ENCODE data around the gene BRD1. TPM values are rescaled to one million over a fixed set of nuclear protein-coding genes. Genes with fewer than 3 reads are reported as not detected.
A peak's percentile ranks its signal among the peaks of the same experiment; 100 is the strongest.

BRD1 gene
- total and polyA plus RNA-seq, 9 of the 15 experiments (the other 6 are each of a cell fraction or from before 2014, with no cell fraction given), result 0.42 to 17.6 (median 5.5) TPM

GRCh38 chr22:49807780-49808708 is 19.6 kb downstream of the BRD1 start (continued):
- TF ChIP-seq ZNF609 (CRISPR knock-in tag; IDR thresholded peaks at IDR 0.05; ENCODE audit: borderline replicate concordance), result no peak
- TF ChIP-seq HDAC1 (IDR thresholded peaks at IDR 0.05), result peak in 1 of 2 experiments; percentile 72; a peak in 2 of 4 replicates
- TF ChIP-seq RNF219 (CRISPR knock-in tag; IDR thresholded peaks at IDR 0.05), result no peak
- no peak; the same call in none of the 2 replicates for TF ChIP-seq MYC (IDR thresholded peaks at IDR 0.05; ENCODE audit: low read depth, low read length)
- no peak for TF ChIP-seq MYC (CRISPR knock-in tag; IDR thresholded peaks at IDR 0.05; ENCODE audit: borderline replicate concordance, low read depth)
- TF ChIP-seq TCF7 (IDR thresholded peaks at IDR 0.05; ENCODE audit: borderline replicate concordance), result no peak
- no peak for TF ChIP-seq CHD4 (IDR thresholded peaks at IDR 0.05; ENCODE audit: insufficient read depth, insufficient replicate concordance, low read depth, low read length, poor library complexity, severe bottlenecking)
- no peak for TF ChIP-seq U2AF2 (optimal IDR thresholded peaks at IDR 0.05; ENCODE audit: low read depth, low read length)
- TF ChIP-seq HDGF (IDR thresholded peaks at IDR 0.05), result no peak
- TF ChIP-seq MCM3 (IDR thresholded peaks at IDR 0.05), result no peak
- peak; percentile 66; the same call in 1 of the 2 replicates for TF ChIP-seq ETV5 (CRISPR knock-in tag; IDR thresholded peaks at IDR 0.05; ENCODE audit: low read depth)
- no peak for TF ChIP-seq ZNF445 (CRISPR knock-in tag; IDR thresholded peaks at IDR 0.05; ENCODE audit: low read depth)
- TF ChIP-seq OTX1 (CRISPR knock-in tag; IDR thresholded peaks at IDR 0.05), result no peak
- no peak for TF ChIP-seq GTF2B (IDR thresholded peaks at IDR 0.05; ENCODE audit: extremely low read depth, insufficient read length)
- no peak for TF ChIP-seq BMI1 (IDR thresholded peaks at IDR 0.05; ENCODE audit: low read length)
- TF ChIP-seq RBM17 (IDR thresholded peaks at IDR 0.05; ENCODE audit: borderline replicate concordance, low read depth, low read length), result no peak
- no peak for TF ChIP-seq HLTF (IDR thresholded peaks at IDR 0.05)
- peak; percentile 24; the same call in 1 of the 2 replicates for TF ChIP-seq SPI1 (IDR thresholded peaks at IDR 0.05; ENCODE audit: borderline replicate concordance, low read depth, low read length)
- TF ChIP-seq THRA (IDR thresholded peaks at IDR 0.05), result no peak

Measured in K562 (cell line).